HG03520 (cell line): ENCODE measurements around the gene B3GNT5.
"Not testable (repeated sequence)": the region's sequence is repeated elsewhere in the genome, so short reads cannot be mapped to it uniquely, and the experiment has no call there.

ENCODE experiments used
- ATAC-seq: cut with Tn5 transposase; IDR thresholded peaks from one replicate; pipeline ENCODE4 v1.9.1; 2021; ENCODE audit warnings: mild to moderate bottlenecking, moderate library complexity; ENCODE audit not compliant: unreplicated experiment

Gene B3GNT5

GRCh38 chr3:183229178-183229577 is 23.9 kb upstream of the B3GNT5 start:
- ATAC-seq, result no peak

GRCh38 chr3:183230251-183230650 is 22.8 kb upstream of the B3GNT5 start:
- not testable (repeated sequence) for ATAC-seq

GRCh38 chr3:183230826-183231225 is 22.2 kb upstream of the B3GNT5 start:
- no peak for ATAC-seq

- ATAC-seq, result no peak
These were observed 19.1 kb upstream of the B3GNT5 start for GRCh38 chr3:183233966-183234365.

GRCh38 chr3:183239046-183239445 is 14.0 kb upstream of the B3GNT5 start:
- no peak for ATAC-seq

- ATAC-seq, result no peak
These were observed 10.6 kb upstream of the B3GNT5 start for GRCh38 chr3:183242431-183242830.

GRCh38 chr3:183244219-183244618 is 8.8 kb upstream of the B3GNT5 start:
- no peak for ATAC-seq

- no peak for ATAC-seq
These were observed 8.0 kb upstream of the B3GNT5 start for GRCh38 chr3:183244981-183245476.

GRCh38 chr3:183247011-183247589 is 6.0 kb upstream of the B3GNT5 start:
- ATAC-seq, result no peak

GRCh38 chr3:183249006-183249718 is 3.9 kb upstream of the B3GNT5 start:
- no peak for ATAC-seq

GRCh38 chr3:183252118-183252782 is 803 bp upstream of the B3GNT5 start:
- no peak for ATAC-seq

GRCh38 chr3:183253528-183254486 is 754 bp downstream of the B3GNT5 start:
- no peak for ATAC-seq

GRCh38 chr3:183254487-183255347 is 1.7 kb downstream of the B3GNT5 start:
- no peak for ATAC-seq

GRCh38 chr3:183255348-183255730 is 2.3 kb downstream of the B3GNT5 start:
- no peak for ATAC-seq

- ATAC-seq, result no peak
These were observed 6.0 kb downstream of the B3GNT5 start for GRCh38 chr3:183259087-183259486.

- no peak for ATAC-seq
These were observed 6.6 kb downstream of the B3GNT5 start for GRCh38 chr3:183259621-183260020.

- no peak for ATAC-seq
These were observed 7.3 kb downstream of the B3GNT5 start for GRCh38 chr3:183260167-183260904.

- ATAC-seq, result no peak
These were observed 8.2 kb downstream of the B3GNT5 start for GRCh38 chr3:183261151-183261724.

- ATAC-seq, result no peak
These were observed 9.9 kb downstream of the B3GNT5 start for GRCh38 chr3:183262875-183263378.
